Neural cell (in vitro differentiated cells): ENCODE measurements around the gene CACNA1A. TPM values are rescaled to one million over a fixed set of nuclear protein-coding genes. Genes with fewer than 3 reads are reported as not detected.

ENCODE experiments used
- H2AFZ ChIP-seq: fragments of 200-600, 300-800 bp; sonication (generic), shearing (Covaris generic); 2 replicates; pipeline ENCODE4 v1.6.0; 2014; ENCODE audit warnings: low read depth, mild to moderate bottlenecking, antibody characterized with exemption, low read length, moderate library complexity
- H3F3A ChIP-seq: fragments of 200-600 bp; shearing (Covaris generic); 2 replicates; pipeline ENCODE4 v1.6.1; 2016; ENCODE audit warnings: mild to moderate bottlenecking, moderate library complexity, mixed read lengths, antibody characterized with exemption, low read length; ENCODE audit not compliant: insufficient read depth, poor library complexity, severe bottlenecking
- H3K27ac ChIP-seq: fragments of 200-600, 300-800 bp; sonication (generic), shearing (Covaris generic); 2 replicates; pipeline ENCODE4 v1.5.1; 2014; ENCODE audit warnings: mild to moderate bottlenecking, low read length, moderate library complexity
- H3K27me3 ChIP-seq: fragments of 300-800, 200-600 bp; sonication (generic), shearing (Covaris generic); 2 replicates; pipeline ENCODE4 v1.6.0; 2014; ENCODE audit warnings: mild to moderate bottlenecking, low read depth, low read length, moderate library complexity; ENCODE audit not compliant: insufficient read depth
- H3K36me3 ChIP-seq: fragments of 300-800, 200-600 bp; sonication (generic), shearing (Covaris generic); 2 replicates; pipeline ENCODE4 v1.5.1; 2014; ENCODE audit warnings: mild to moderate bottlenecking, antibody characterized with exemption, low read length, moderate library complexity; ENCODE audit not compliant: insufficient read depth
- H3K4me2 ChIP-seq: fragments of 300-800, 200-600 bp; sonication (generic), shearing (Covaris generic); 2 replicates; pipeline ENCODE4 v1.6.0; 2014; ENCODE audit warnings: mild to moderate bottlenecking, low read length
- H3K4me3 ChIP-seq: fragments of 300-800, 200-600 bp; sonication (generic), shearing (Covaris generic); 2 replicates; pipeline ENCODE4 v1.5.1; 2014; ENCODE audit warnings: mild to moderate bottlenecking, low read length, moderate library complexity
- H3K79me2 ChIP-seq: fragments of 200-600 bp; shearing (Covaris generic); replicated peaks from 2 replicates; pipeline ENCODE4 v1.6.0; 2014; ENCODE audit warnings: mild to moderate bottlenecking, low read length, moderate library complexity; ENCODE audit not compliant: insufficient read depth
- H3K9ac ChIP-seq: fragments of 300-800, 200-600 bp; sonication (generic), shearing (Covaris generic); 2 replicates; pipeline ENCODE4 v1.6.1; 2016; ENCODE audit warnings: mild to moderate bottlenecking, low read length, mixed read lengths
- H3K9me2 ChIP-seq: fragments of 200-600 bp; shearing (Covaris generic); 2 replicates; pipeline ENCODE4 v1.6.1; 2016; ENCODE audit warnings: mild to moderate bottlenecking, low read length, mixed read lengths; ENCODE audit not compliant: insufficient read depth
- H3K9me3 ChIP-seq: fragments of 200-600, 300-800 bp; sonication (generic), shearing (Covaris generic); 2 replicates; pipeline ENCODE4 v1.6.1; 2016; ENCODE audit warnings: mild to moderate bottlenecking, mixed run types, low read length, moderate library complexity, mixed read lengths
- H4K20me1 ChIP-seq: fragments of 200-600 bp; shearing (Covaris generic); 2 replicates; pipeline ENCODE4 v1.6.1; 2016; ENCODE audit warnings: mild to moderate bottlenecking, mixed run types; ENCODE audit not compliant: insufficient read depth
- EP300 ChIP-seq: fragments of 450-650 bp; conservative IDR thresholded peaks from 2 replicates; pipeline ENCODE4 v1.6.1; 2014; ENCODE audit warnings: antibody characterized with exemption, mild to moderate bottlenecking, moderate library complexity; ENCODE audit not compliant: poor library complexity, severe bottlenecking
- EZH2 ChIP-seq: fragments of 200-600, 300-800 bp; shearing (Covaris generic), sonication (generic); IDR thresholded peaks from 2 replicates; pipeline ENCODE4 v1.6.1; 2014; ENCODE audit warnings: antibody characterized with exemption, low read length, borderline replicate concordance, mild to moderate bottlenecking; ENCODE audit not compliant: insufficient read depth, poor library complexity, severe bottlenecking
- MXI1 ChIP-seq: fragments of 450-650 bp; conservative IDR thresholded peaks from 2 replicates; pipeline ENCODE4 v1.6.1; 2014; ENCODE audit warnings: antibody characterized with exemption, mild to moderate bottlenecking; ENCODE audit not compliant: poor library complexity, severe bottlenecking
- POLR2AphosphoS5 ChIP-seq: IDR thresholded peaks from 2 replicates; pipeline ENCODE4 v1.6.1; 2012
- RAD21 ChIP-seq: fragments of 450-650 bp; conservative IDR thresholded peaks from 2 replicates; pipeline ENCODE4 v1.6.1; 2014; ENCODE audit warnings: antibody characterized with exemption, mild to moderate bottlenecking, moderate library complexity
- SMC3 ChIP-seq: fragments of 450-650 bp; conservative IDR thresholded peaks from 2 replicates; pipeline ENCODE4 v1.6.1; 2014; ENCODE audit warnings: antibody characterized with exemption, mild to moderate bottlenecking, moderate library complexity; ENCODE audit not compliant: poor library complexity
- TAF1 ChIP-seq: IDR thresholded peaks from 2 replicates; pipeline ENCODE4 v1.6.1; 2012; ENCODE audit warnings: low read depth
- polyA plus RNA-seq: library from polyadenylated mRNA; depleted of rRNA; stranded (reverse); fragments of >200 nt; gene quantifications from 2 replicates; pipeline ENCODE4 v1.2.3, GENCODE V29; 2014
- TF ChIP-seq, protein P1 (sequence below): IDR thresholded peaks from 2 replicates; pipeline ENCODE4 v1.6.1; 2012; ENCODE audit warnings: borderline replicate concordance
- TF ChIP-seq, protein P2 (sequence below): fragments of 450-650 bp; IDR thresholded peaks from 2 replicates; pipeline ENCODE4 v1.5.1; 2014; ENCODE audit warnings: antibody characterized with exemption, mild to moderate bottlenecking, moderate library complexity; ENCODE audit not compliant: poor library complexity, severe bottlenecking

The CACNA1A gene
- polyA plus RNA-seq, 1 donor from 2014 or later: 6.9 TPM

DNA sequence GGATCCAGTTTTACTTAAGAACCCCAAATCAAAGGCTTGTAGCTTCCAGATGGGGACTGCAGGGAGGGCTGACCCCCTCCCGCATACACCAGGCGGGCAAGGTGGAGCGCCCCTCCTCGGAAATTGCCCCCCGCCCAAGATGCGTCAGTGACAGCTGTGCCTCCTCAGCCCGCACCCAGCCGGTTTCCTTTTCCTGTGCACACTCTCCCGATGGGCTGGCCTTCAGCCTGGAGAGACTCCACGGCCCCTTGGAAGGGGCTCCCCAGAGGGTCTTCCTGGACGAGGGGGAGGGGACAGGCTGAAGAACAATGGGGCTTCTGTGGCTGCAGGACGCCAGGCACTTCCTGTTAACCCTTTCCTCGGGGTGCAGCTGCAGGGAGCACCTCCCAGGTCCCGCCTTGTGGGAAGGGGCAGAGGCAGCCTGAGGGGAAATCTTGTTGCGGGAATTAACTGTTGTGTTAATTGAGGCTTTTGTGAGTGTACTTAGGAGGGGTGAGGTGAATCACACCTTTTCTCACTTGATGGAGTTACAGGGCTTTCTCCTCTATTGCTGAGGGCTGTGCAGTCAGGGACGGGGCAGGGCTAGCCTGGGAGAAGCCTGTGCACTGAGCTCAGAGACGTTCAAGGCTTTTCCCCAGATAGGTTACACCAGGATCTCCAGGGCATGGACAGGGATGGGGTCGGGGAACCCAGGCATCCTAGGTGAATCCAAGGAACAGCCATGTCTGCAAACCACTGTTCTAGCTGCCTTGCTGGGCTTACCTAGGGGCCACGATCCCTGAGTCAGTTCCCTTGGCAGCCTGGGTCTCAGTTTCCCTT is 341.7 kb downstream of the CACNA1A start:
- no peak overlapping the region for H3K27ac ChIP-seq
- no peaks in the 10 kb centered on the region for H3K79me2 ChIP-seq
- H3K9ac ChIP-seq: peak overlapping the region; percentile 23
- H2AFZ ChIP-seq: no peak overlapping the region
- peaks cover 9% of the 10 kb centered on the region for H3K27me3 ChIP-seq
- no peaks in the 10 kb centered on the region for H3K9me2 ChIP-seq
- H3K36me3 ChIP-seq: no peaks in the 10 kb centered on the region
- H3K4me3 ChIP-seq: no peak overlapping the region
- H3K4me2 ChIP-seq: no peak overlapping the region
- H3F3A ChIP-seq: no peaks in the 10 kb centered on the region
- no peaks in the 10 kb centered on the region for H3K9me3 ChIP-seq
- H4K20me1 ChIP-seq: no peaks in the 10 kb centered on the region
- TF ChIP-seq MXI1: no peak
- TF ChIP-seq RAD21: no peak
- TF ChIP-seq, protein P1, sequence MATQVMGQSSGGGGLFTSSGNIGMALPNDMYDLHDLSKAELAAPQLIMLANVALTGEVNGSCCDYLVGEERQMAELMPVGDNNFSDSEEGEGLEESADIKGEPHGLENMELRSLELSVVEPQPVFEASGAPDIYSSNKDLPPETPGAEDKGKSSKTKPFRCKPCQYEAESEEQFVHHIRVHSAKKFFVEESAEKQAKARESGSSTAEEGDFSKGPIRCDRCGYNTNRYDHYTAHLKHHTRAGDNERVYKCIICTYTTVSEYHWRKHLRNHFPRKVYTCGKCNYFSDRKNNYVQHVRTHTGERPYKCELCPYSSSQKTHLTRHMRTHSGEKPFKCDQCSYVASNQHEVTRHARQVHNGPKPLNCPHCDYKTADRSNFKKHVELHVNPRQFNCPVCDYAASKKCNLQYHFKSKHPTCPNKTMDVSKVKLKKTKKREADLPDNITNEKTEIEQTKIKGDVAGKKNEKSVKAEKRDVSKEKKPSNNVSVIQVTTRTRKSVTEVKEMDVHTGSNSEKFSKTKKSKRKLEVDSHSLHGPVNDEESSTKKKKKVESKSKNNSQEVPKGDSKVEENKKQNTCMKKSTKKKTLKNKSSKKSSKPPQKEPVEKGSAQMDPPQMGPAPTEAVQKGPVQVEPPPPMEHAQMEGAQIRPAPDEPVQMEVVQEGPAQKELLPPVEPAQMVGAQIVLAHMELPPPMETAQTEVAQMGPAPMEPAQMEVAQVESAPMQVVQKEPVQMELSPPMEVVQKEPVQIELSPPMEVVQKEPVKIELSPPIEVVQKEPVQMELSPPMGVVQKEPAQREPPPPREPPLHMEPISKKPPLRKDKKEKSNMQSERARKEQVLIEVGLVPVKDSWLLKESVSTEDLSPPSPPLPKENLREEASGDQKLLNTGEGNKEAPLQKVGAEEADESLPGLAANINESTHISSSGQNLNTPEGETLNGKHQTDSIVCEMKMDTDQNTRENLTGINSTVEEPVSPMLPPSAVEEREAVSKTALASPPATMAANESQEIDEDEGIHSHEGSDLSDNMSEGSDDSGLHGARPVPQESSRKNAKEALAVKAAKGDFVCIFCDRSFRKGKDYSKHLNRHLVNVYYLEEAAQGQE: no peak
- no peak for TF ChIP-seq POLR2AphosphoS5
- TF ChIP-seq, protein P2, sequence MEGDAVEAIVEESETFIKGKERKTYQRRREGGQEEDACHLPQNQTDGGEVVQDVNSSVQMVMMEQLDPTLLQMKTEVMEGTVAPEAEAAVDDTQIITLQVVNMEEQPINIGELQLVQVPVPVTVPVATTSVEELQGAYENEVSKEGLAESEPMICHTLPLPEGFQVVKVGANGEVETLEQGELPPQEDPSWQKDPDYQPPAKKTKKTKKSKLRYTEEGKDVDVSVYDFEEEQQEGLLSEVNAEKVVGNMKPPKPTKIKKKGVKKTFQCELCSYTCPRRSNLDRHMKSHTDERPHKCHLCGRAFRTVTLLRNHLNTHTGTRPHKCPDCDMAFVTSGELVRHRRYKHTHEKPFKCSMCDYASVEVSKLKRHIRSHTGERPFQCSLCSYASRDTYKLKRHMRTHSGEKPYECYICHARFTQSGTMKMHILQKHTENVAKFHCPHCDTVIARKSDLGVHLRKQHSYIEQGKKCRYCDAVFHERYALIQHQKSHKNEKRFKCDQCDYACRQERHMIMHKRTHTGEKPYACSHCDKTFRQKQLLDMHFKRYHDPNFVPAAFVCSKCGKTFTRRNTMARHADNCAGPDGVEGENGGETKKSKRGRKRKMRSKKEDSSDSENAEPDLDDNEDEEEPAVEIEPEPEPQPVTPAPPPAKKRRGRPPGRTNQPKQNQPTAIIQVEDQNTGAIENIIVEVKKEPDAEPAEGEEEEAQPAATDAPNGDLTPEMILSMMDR: no peak
- no peak for TF ChIP-seq SMC3
- TF ChIP-seq EZH2: no peak
- TF ChIP-seq EP300: no peak
- no peak for TF ChIP-seq TAF1

DNA sequence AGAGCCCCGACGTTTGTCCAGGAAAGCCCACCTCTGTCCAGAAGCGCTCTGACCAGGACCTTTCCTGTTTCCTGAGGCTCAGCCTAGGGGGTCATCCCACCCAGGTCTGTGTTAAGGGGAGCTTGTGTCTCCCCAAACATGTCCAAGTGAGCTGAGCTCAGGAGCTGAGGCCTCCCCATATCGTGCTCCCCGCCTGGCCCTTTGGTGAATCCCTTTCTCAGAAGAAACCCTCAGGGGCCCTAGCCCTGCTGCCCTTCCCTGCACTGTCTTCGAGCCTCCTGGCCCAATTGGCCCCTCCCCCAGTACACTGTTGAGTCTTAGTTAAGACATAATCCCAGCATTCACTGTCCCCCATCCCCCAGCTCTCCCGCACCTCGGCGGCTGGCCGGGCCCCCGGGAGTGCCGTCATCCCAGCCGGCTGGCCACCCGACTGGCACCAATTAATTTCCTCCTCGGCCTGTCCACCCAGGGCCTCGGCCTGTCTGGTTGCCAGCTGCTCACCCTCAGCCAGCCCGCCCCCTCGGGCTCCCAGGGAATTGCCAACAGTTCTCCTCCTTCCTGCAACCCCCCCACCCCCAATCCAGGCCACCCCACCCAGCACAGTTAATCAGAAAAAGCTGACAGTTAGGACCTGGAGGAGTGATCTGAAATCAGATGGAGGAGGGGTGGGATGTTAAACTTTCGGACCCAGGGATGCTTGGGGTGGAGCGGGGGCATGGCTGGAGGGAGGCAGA is 342.5 kb downstream of the CACNA1A start:
- Histone ChIP-seq H2AFZ (no peak overlapping the region), H3K27me3 (peaks cover 9% of the 10 kb centered on the region), H3K4me3 (no peak overlapping the region), H3K9me3 (no peaks in the 10 kb centered on the region), H3K27ac (no peak overlapping the region), H4K20me1 (no peaks in the 10 kb centered on the region), H3K9ac (peak overlapping the region; percentile 23), H3K4me2 (no peak overlapping the region), H3K79me2 (no peaks in the 10 kb centered on the region), H3K36me3 (no peaks in the 10 kb centered on the region), H3K9me2 (no peaks in the 10 kb centered on the region), H3F3A (no peaks in the 10 kb centered on the region)
- no peak for TF ChIP-seq RAD21
- TF ChIP-seq MXI1: no peak
- TF ChIP-seq, protein P2: no peak
- no peak for TF ChIP-seq POLR2AphosphoS5
- TF ChIP-seq SMC3: no peak
- no peak for TF ChIP-seq EP300
- TF ChIP-seq TAF1: no peak
- TF ChIP-seq EZH2: no peak
- TF ChIP-seq, protein P1: no peak
